Panc1 (cell line): ENCODE measurements around the gene MAOB. TPM values are rescaled to one million over a fixed set of nuclear protein-coding genes. Genes with fewer than 3 reads are reported as not detected.

Experiments
- ATAC-seq: fragments of 200-7000 bp; cut with Tn5 transposase; 2 replicates; pipeline ENCODE4 v1.9.1; 2020; ENCODE audit warnings: mild to moderate bottlenecking, moderate library complexity
- BruUV-seq: library from RNA; stranded (reverse); fragments of 400-500 nt; replicated peaks from 2 replicates; lab custom pipeline; 2021; lab: Mats Ljungman, UMichigan
- CTCF ChIA-PET: fragments of 300-600 bp; sonication (Branson Sonifier 250); formaldehyde crosslinking; loops from one replicate; lab custom pipeline; 2022; ENCODE audit warnings: antibody characterized with exemption; lab: Charles Lee
- POLR2A ChIA-PET: fragments of 300-600 bp; sonication (Branson Sonifier 250); formaldehyde crosslinking; loops from one replicate; lab custom pipeline; 2022; ENCODE audit warnings: antibody characterized with exemption; lab: Charles Lee
- DNase-seq: peaks from one replicate; pipeline ENCODE4 v3.0.0-alpha.2; 2010; ENCODE audit warnings: low read depth, low spot score
- H3K27ac ChIP-seq: 2 replicates; pipeline ENCODE4 v1.5.1; 2011; ENCODE audit warnings: mild to moderate bottlenecking, low read length, inconsistent platforms
- H3K27me3 ChIP-seq: fragments of 200-500 bp; sonication (Bioruptor generic); 2 replicates; pipeline ENCODE4 v1.6.0; 2014; ENCODE audit warnings: low read length, inconsistent platforms; ENCODE audit not compliant: control insufficient read depth, insufficient read depth
- H3K36me3 ChIP-seq: fragments of 200-500 bp; sonication (Bioruptor generic); 2 replicates; pipeline ENCODE4 v1.5.1; 2014; ENCODE audit warnings: inconsistent platforms, mild to moderate bottlenecking, low read length, moderate library complexity; ENCODE audit not compliant: control insufficient read depth, insufficient read depth
- H3K4me1 ChIP-seq: 2 replicates; pipeline ENCODE4 v1.5.1; 2011; ENCODE audit warnings: inconsistent platforms, mild to moderate bottlenecking, low read length, moderate library complexity; ENCODE audit not compliant: control insufficient read depth, insufficient read depth
- H3K4me3 ChIP-seq, 2 experiments: 2 replicates each; pipeline ENCODE4 v1.5.1; 2011 to 2012; ENCODE audit warnings: low read depth in 2 of 2, low read length in 2 of 2, mild to moderate bottlenecking in 2 of 2, inconsistent platforms in 1 of 2, moderate library complexity in 1 of 2
- H3K9me3 ChIP-seq: fragments of 200-500 bp; sonication (Bioruptor generic); 2 replicates; pipeline ENCODE4 v1.5.1; 2014; ENCODE audit warnings: low read depth, mild to moderate bottlenecking, inconsistent platforms, low read length, moderate library complexity; ENCODE audit not compliant: control insufficient read depth, insufficient read depth
- POLR2AphosphoS5 ChIP-seq: IDR thresholded peaks from 2 replicates; pipeline ENCODE4 v1.6.1; 2012; ENCODE audit warnings: mild to moderate bottlenecking, low read depth, low read length, moderate library complexity
- SIN3A ChIP-seq: IDR thresholded peaks from 2 replicates; pipeline ENCODE4 v1.6.1; 2012; ENCODE audit warnings: low read depth, mild to moderate bottlenecking, low read length, moderate library complexity, borderline replicate concordance; ENCODE audit not compliant: insufficient read depth
- TCF7L2 ChIP-seq: IDR thresholded peaks from 2 replicates; pipeline ENCODE4 v1.6.1; 2011; ENCODE audit warnings: mild to moderate bottlenecking, low read depth, low read length, inconsistent platforms
- in situ Hi-C: cut with HindIII; loops from 2 replicates; pipeline ENCODE4 v1.10.0; 2016; ENCODE audit warnings: low sequenced_read_pairs, low pct_unique_long_range_greater_than_20kb
- intact Hi-C: fragments of 100-400 bp; cut with micrococcal nuclease; formaldehyde crosslinking; loops from one replicate; pipeline ENCODE4 v1.10.0; 2022; ENCODE audit not compliant: unreplicated experiment
- total RNA-seq: library from RNA; stranded (reverse); gene quantifications from one replicate; pipeline ENCODE4 v1.2.1, GENCODE V29; 2021; ENCODE audit not compliant: unreplicated experiment
- TF ChIP-seq, protein P1 (sequence below), 2 experiments: IDR thresholded peaks; 2 replicates each; pipeline ENCODE4 v1.6.1; 2011 to 2012; ENCODE audit warnings: low read depth in 2 of 2, control low read depth in 1 of 2, low read length in 1 of 2, mild to moderate bottlenecking in 1 of 2, moderate library complexity in 1 of 2; ENCODE audit not compliant: insufficient read depth in 1 of 2
- TF ChIP-seq, protein P2 (sequence below): fragments of 450-650 bp; IDR thresholded peaks from 2 replicates; pipeline ENCODE4 v1.5.1; 2017; ENCODE audit warnings: mild to moderate bottlenecking

Gene MAOB
- total RNA-seq, 1 experiment from 2014 or later: not detected

DNA sequence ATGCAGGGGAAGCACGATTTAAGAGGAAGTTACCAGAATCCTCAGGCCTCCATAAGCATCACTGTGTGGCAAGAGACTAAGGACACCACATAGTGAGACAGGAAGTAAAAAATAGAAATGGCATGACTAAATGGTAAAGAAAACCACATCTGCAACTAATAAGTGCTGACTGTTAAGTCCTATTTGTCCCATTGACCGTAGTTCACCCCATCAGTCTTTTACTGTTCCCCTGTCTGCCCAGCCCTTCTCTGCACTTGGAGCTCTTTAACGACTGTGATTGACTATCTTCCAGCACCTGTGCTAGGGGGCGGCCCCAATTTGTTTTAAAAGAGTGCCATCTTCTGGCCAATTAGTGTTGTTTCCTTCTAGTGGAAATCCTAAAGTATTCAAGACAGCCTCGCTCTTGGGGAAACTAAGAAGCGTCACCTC, 132.0 kb downstream of the MAOB start:
- in situ Hi-C loops: no loop called here

DNA sequence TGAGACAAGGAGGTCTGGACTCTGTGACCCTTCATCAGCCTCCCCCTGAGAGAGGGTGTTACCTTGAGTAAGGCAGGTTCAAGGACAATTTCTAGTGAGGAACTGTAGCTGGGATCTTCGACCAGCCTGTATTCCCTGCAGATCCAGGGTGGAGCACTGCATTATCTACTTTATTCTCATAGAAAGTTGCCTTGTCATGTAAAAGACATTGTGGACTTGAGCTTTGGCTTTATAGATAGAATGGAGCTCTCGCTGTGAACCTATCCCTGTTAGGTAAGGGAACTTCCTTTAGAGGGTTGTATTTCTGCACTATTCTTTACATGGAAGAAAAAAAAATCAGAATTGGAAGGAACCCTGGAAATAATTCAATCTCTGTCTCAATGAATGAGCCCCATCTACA, 134.8 kb downstream of the MAOB start:
- ChIA-PET CTCF (no interaction called here), POLR2A (no interaction called here)
- in situ Hi-C loops (no loop called here), intact Hi-C loops (no loop called here)
- H3K27me3 ChIP-seq: no peaks in the 10 kb centered on the region
- H3K36me3 ChIP-seq: no peaks in the 10 kb centered on the region
- DNase-seq (no peak), ATAC-seq (no peak)
- no peak overlapping the region for H3K27ac ChIP-seq
- TF ChIP-seq, protein P1, sequence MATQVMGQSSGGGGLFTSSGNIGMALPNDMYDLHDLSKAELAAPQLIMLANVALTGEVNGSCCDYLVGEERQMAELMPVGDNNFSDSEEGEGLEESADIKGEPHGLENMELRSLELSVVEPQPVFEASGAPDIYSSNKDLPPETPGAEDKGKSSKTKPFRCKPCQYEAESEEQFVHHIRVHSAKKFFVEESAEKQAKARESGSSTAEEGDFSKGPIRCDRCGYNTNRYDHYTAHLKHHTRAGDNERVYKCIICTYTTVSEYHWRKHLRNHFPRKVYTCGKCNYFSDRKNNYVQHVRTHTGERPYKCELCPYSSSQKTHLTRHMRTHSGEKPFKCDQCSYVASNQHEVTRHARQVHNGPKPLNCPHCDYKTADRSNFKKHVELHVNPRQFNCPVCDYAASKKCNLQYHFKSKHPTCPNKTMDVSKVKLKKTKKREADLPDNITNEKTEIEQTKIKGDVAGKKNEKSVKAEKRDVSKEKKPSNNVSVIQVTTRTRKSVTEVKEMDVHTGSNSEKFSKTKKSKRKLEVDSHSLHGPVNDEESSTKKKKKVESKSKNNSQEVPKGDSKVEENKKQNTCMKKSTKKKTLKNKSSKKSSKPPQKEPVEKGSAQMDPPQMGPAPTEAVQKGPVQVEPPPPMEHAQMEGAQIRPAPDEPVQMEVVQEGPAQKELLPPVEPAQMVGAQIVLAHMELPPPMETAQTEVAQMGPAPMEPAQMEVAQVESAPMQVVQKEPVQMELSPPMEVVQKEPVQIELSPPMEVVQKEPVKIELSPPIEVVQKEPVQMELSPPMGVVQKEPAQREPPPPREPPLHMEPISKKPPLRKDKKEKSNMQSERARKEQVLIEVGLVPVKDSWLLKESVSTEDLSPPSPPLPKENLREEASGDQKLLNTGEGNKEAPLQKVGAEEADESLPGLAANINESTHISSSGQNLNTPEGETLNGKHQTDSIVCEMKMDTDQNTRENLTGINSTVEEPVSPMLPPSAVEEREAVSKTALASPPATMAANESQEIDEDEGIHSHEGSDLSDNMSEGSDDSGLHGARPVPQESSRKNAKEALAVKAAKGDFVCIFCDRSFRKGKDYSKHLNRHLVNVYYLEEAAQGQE (IDR thresholded peaks at IDR 0.05; ENCODE audit: insufficient read depth in 1 of 2, low read depth in 2 of 2, low read length in 1 of 2): no peak
- no peak for TF ChIP-seq TCF7L2
- no peak for TF ChIP-seq POLR2AphosphoS5
- TF ChIP-seq, protein P2, sequence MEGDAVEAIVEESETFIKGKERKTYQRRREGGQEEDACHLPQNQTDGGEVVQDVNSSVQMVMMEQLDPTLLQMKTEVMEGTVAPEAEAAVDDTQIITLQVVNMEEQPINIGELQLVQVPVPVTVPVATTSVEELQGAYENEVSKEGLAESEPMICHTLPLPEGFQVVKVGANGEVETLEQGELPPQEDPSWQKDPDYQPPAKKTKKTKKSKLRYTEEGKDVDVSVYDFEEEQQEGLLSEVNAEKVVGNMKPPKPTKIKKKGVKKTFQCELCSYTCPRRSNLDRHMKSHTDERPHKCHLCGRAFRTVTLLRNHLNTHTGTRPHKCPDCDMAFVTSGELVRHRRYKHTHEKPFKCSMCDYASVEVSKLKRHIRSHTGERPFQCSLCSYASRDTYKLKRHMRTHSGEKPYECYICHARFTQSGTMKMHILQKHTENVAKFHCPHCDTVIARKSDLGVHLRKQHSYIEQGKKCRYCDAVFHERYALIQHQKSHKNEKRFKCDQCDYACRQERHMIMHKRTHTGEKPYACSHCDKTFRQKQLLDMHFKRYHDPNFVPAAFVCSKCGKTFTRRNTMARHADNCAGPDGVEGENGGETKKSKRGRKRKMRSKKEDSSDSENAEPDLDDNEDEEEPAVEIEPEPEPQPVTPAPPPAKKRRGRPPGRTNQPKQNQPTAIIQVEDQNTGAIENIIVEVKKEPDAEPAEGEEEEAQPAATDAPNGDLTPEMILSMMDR: no peak
- TF ChIP-seq SIN3A: no peak
- no TSS peak for BruUV-seq
- no peaks in the 10 kb centered on the region for H3K9me3 ChIP-seq
- no peak overlapping the region for H3K4me3 ChIP-seq
- no peaks in the 10 kb centered on the region for H3K4me1 ChIP-seq

More for the DNA sequence above, 132.0 kb downstream of the MAOB start:
- TF ChIP-seq, protein P1 (IDR thresholded peaks at IDR 0.05; ENCODE audit: insufficient read depth in 1 of 2, low read depth in 2 of 2, low read length in 1 of 2): no peak
- TF ChIP-seq, protein P2: peak; percentile 55
- H3K4me1 ChIP-seq: no peaks in the 10 kb centered on the region
- no TSS peak for BruUV-seq
- intact Hi-C loops: loop anchor here (1.0 kb wide), 1 partner anchor 190 kb away; no protein-coding TSS in a partner anchor
- H3K27me3 ChIP-seq: no peaks in the 10 kb centered on the region
- CTCF ChIA-PET: no interaction called here
- no peaks in the 10 kb centered on the region for H3K9me3 ChIP-seq
- no peaks in the 10 kb centered on the region for H3K36me3 ChIP-seq
- POLR2A ChIA-PET: no interaction called here
- peak; percentile 82; the same call in 1 of the 2 replicates for ATAC-seq
- no peak overlapping the region for H3K4me3 ChIP-seq
- DNase-seq: no peak
- H3K27ac ChIP-seq: no peak overlapping the region
